GM23248 (cell line): ENCODE measurements around the gene VEGFB. TPM values are rescaled to one million over a fixed set of nuclear protein-coding genes. Genes with fewer than 3 reads are reported as not detected.

Experiments used
- DNase-seq: peaks from one replicate; pipeline ENCODE4 v3.0.0-alpha.2; 2015
- H2AFZ ChIP-seq: fragments of 200-600 bp; sonication (generic); 2 replicates; pipeline ENCODE4 v1.6.1; 2016; ENCODE audit warnings: antibody characterized with exemption
- H3F3A ChIP-seq: fragments of 200-600 bp; sonication (generic); 2 replicates; pipeline ENCODE4 v1.6.1; 2016; ENCODE audit warnings: mild to moderate bottlenecking, antibody characterized with exemption, mixed run types; ENCODE audit not compliant: insufficient read depth
- H3K27ac ChIP-seq: fragments of 200-600 bp; sonication (generic); 2 replicates; pipeline ENCODE4 v1.5.1; 2016; ENCODE audit warnings: mild to moderate bottlenecking
- H3K27me3 ChIP-seq: fragments of 200-600 bp; sonication (generic); replicated peaks from 2 replicates; pipeline ENCODE4 v1.6.1; 2016; ENCODE audit warnings: mild to moderate bottlenecking; ENCODE audit not compliant: insufficient read depth
- H3K36me3 ChIP-seq: fragments of 200-600 bp; sonication (generic); 2 replicates; pipeline ENCODE4 v1.6.1; 2016; ENCODE audit warnings: low read depth, mild to moderate bottlenecking
- H3K4me1 ChIP-seq: fragments of 200-600 bp; sonication (generic); 2 replicates; pipeline ENCODE4 v1.6.1; 2016; ENCODE audit warnings: mild to moderate bottlenecking; ENCODE audit not compliant: insufficient read depth
- H3K4me2 ChIP-seq: fragments of 200-600 bp; sonication (generic); one replicate; pipeline ENCODE4 v1.6.1; 2016; ENCODE audit warnings: mild to moderate bottlenecking; ENCODE audit not compliant: unreplicated experiment
- H3K4me3 ChIP-seq: fragments of 200-600 bp; sonication (generic); 2 replicates; pipeline ENCODE4 v1.5.1; 2016; ENCODE audit warnings: mild to moderate bottlenecking
- H3K79me2 ChIP-seq: fragments of 200-600 bp; sonication (generic); 2 replicates; pipeline ENCODE4 v1.6.1; 2016; ENCODE audit warnings: mild to moderate bottlenecking; ENCODE audit not compliant: insufficient read depth
- H3K9ac ChIP-seq: fragments of 200-600 bp; sonication (generic); 2 replicates; pipeline ENCODE4 v1.6.1; 2016; ENCODE audit warnings: mild to moderate bottlenecking
- H3K9me2 ChIP-seq: fragments of 200-600 bp; sonication (generic); 2 replicates; pipeline ENCODE4 v1.6.1; 2016; ENCODE audit warnings: mixed run types, mild to moderate bottlenecking, moderate library complexity; ENCODE audit not compliant: insufficient read depth
- H3K9me3 ChIP-seq: fragments of 200-600 bp; sonication (generic); one replicate; pipeline ENCODE4 v1.6.1; 2017; ENCODE audit warnings: low read depth
- H4K20me1 ChIP-seq: fragments of 200-600 bp; sonication (generic); 2 replicates; pipeline ENCODE4 v1.6.0; 2016; ENCODE audit not compliant: insufficient read depth
- EZH2 ChIP-seq: fragments of 200-600 bp; sonication (generic); IDR thresholded peaks from 2 replicates; pipeline ENCODE4 v1.6.1; 2018; ENCODE audit warnings: antibody characterized with exemption, mild to moderate bottlenecking; ENCODE audit not compliant: insufficient read depth, poor library complexity, severe bottlenecking
- EZH2phosphoT487 ChIP-seq: fragments of 200-600 bp; sonication (generic); IDR thresholded peaks from 2 replicates; pipeline ENCODE4 v1.6.1; 2018; ENCODE audit warnings: antibody characterized with exemption, moderate library complexity, mild to moderate bottlenecking, low read depth; ENCODE audit not compliant: insufficient read depth
- WGBS, 2 experiments: methylation state at CpG; one replicate each; pipeline ENCODE4 v1.1.6; 2015 to 2017; ENCODE audit warnings: low lambda C conversion rate in 2 of 2, low coverage in 1 of 2; ENCODE audit errors: missing lambda C conversion rate in 2 of 2; 5-methylcytosine and 5-hydroxymethylcytosine counted together
- in situ Hi-C: fragments of 300-500 bp; cut with MboI; formaldehyde crosslinking; loops from 2 replicates; pipeline ENCODE4 v1.15.0; 2020
- polyA plus RNA-seq: library from polyadenylated mRNA; unstranded; fragments of >200 nt; fragmentation: Nextera tagmentation; extraction: Ambion mirVana; gene quantifications from 2 replicates; pipeline ENCODE4 v1.2.1, GENCODE V29; 2016
- total RNA-seq: library from RNA; depleted of rRNA; stranded (reverse); fragments of >200 nt; shearing (Covaris generic); gene quantifications from 2 replicates; pipeline ENCODE4 v1.2.3, GENCODE V29; 2014

The VEGFB gene
- total and polyA plus RNA-seq, 2 experiments from 2014 or later: 21.6 to 27.8 TPM

GRCh38 chr11:64208796-64209562 is 25.4 kb upstream of the VEGFB start:
- Histone ChIP-seq H3K9me2 (no peaks in the 10 kb centered on the region), H3K27me3 (no peaks in the 10 kb centered on the region), H3K79me2 (no peaks in the 10 kb centered on the region), H3K4me2 (no peak overlapping the region), H4K20me1 (no peaks in the 10 kb centered on the region), H3K4me1 (peaks cover 13% of the 10 kb centered on the region), H3K4me3 (no peak overlapping the region), H3K36me3 (no peaks in the 10 kb centered on the region), H3K9ac (no peak overlapping the region), H2AFZ (no peak overlapping the region), H3K9me3 (no peaks in the 10 kb centered on the region), H3F3A (peaks cover 8% of the 10 kb centered on the region), H3K27ac (no peak overlapping the region)
- TF ChIP-seq EZH2 (no peak), EZH2phosphoT487 (no peak)
- in situ Hi-C loops: no loop called here
- no peak for DNase-seq
- WGBS, 2 experiments: 86 to 87% methylated on average over 18 of the region's 18 CpGs

GRCh38 chr11:64209563-64209843 is 24.9 kb upstream of the VEGFB start:
- H3K4me1 ChIP-seq: peaks cover 10% of the 10 kb centered on the region
- no peak for DNase-seq
- in situ Hi-C loops: no loop called here
- no peaks in the 10 kb centered on the region for H3K79me2 ChIP-seq
- no peaks in the 10 kb centered on the region for H3K9me2 ChIP-seq
- H3K4me2 ChIP-seq: no peak overlapping the region
- no peak overlapping the region for H3K27ac ChIP-seq
- TF ChIP-seq EZH2 (no peak), EZH2phosphoT487 (no peak)
- no peak overlapping the region for H3K9ac ChIP-seq
- no peaks in the 10 kb centered on the region for H3K27me3 ChIP-seq
- no peaks in the 10 kb centered on the region for H3K36me3 ChIP-seq
- H4K20me1 ChIP-seq: no peaks in the 10 kb centered on the region
- 94 to 100% methylated on average over 6 to 8 of the region's 8 CpGs for WGBS, 2 experiments
- H3K9me3 ChIP-seq: no peaks in the 10 kb centered on the region
- no peak overlapping the region for H3K4me3 ChIP-seq
- H2AFZ ChIP-seq: no peak overlapping the region
- peaks cover 13% of the 10 kb centered on the region for H3F3A ChIP-seq

- Histone ChIP-seq H3K4me3 (no peak overlapping the region), H3K9me2 (no peaks in the 10 kb centered on the region), H3K79me2 (no peaks in the 10 kb centered on the region), H3K27ac (no peak overlapping the region), H2AFZ (no peak overlapping the region), H3K4me2 (no peak overlapping the region), H3K4me1 (peaks cover 19% of the 10 kb centered on the region), H3F3A (peaks cover 20% of the 10 kb centered on the region), H3K27me3 (no peaks in the 10 kb centered on the region), H3K9ac (no peak overlapping the region), H3K36me3 (no peaks in the 10 kb centered on the region), H3K9me3 (no peaks in the 10 kb centered on the region), H4K20me1 (no peaks in the 10 kb centered on the region)
- TF ChIP-seq EZH2: no peak
- TF ChIP-seq EZH2phosphoT487: no peak
- in situ Hi-C loops: no loop called here
- WGBS, 2 experiments: 94 to 96% methylated on average over 18 to 24 of the region's 24 CpGs
- no peak for DNase-seq
These were observed 23.9 kb upstream of the VEGFB start for GRCh38 chr11:64210301-64211020.

GRCh38 chr11:64211181-64211872 is 23.1 kb upstream of the VEGFB start:
- Histone ChIP-seq H3K36me3 (no peaks in the 10 kb centered on the region), H3K4me1 (peaks cover 21% of the 10 kb centered on the region), H3K9me2 (no peaks in the 10 kb centered on the region), H3K79me2 (no peaks in the 10 kb centered on the region), H3K9ac (no peak overlapping the region), H3F3A (peaks cover 18% of the 10 kb centered on the region), H3K4me2 (no peak overlapping the region), H3K27ac (no peak overlapping the region), H3K27me3 (no peaks in the 10 kb centered on the region), H2AFZ (no peak overlapping the region), H3K4me3 (no peak overlapping the region), H4K20me1 (no peaks in the 10 kb centered on the region), H3K9me3 (no peaks in the 10 kb centered on the region)
- in situ Hi-C loops: no loop called here
- TF ChIP-seq EZH2 (no peak), EZH2phosphoT487 (no peak)
- 84 to 97% methylated on average over 13 to 30 of the region's 30 CpGs for WGBS, 2 experiments
- DNase-seq: no peak
